IMR-90 (cell line): ENCODE measurements around the gene LAMA2. TPM values are rescaled to one million over a fixed set of nuclear protein-coding genes. Genes with fewer than 3 reads are reported as not detected.

Source experiments
- ATAC-seq: fragments of 200-7000 bp; cut with Tn5 transposase; 2 replicates; pipeline ENCODE4 v1.9.1; 2020; ENCODE audit warnings: low read depth, mild to moderate bottlenecking, moderate library complexity
- BruUV-seq: library from RNA; stranded (reverse); fragments of 400-500 nt; replicated peaks from 2 replicates; lab custom pipeline; 2021; lab: Mats Ljungman, UMichigan
- CTCF ChIA-PET: fragments of 300-600 bp; formaldehyde crosslinking; extraction: SDS; loops from one replicate; lab custom pipeline; 2021; ENCODE audit warnings: antibody characterized with exemption; lab: Yijun Ruan, JAX
- POLR2A ChIA-PET: fragments of 300-600 bp; sonication (Branson Sonifier 250); formaldehyde crosslinking; loops from one replicate; lab custom pipeline; 2022; ENCODE audit warnings: antibody characterized with exemption; ENCODE audit not compliant: unreplicated experiment; lab: Charles Lee
- DNase-seq: peaks from one replicate; pipeline ENCODE4 v3.0.0; 2013
- H2AFZ ChIP-seq: replicated peaks from 2 replicates; pipeline ENCODE3; 2013; ENCODE audit warnings: low read length, mild to moderate bottlenecking; ENCODE audit not compliant: poor library complexity
- H2AK5ac ChIP-seq: 2 replicates; pipeline ENCODE4 v1.6.1; 2013; ENCODE audit warnings: low read depth, low read length, inconsistent platforms
- H2AK9ac ChIP-seq: replicated peaks from 2 replicates; pipeline ENCODE3; 2013; ENCODE audit warnings: mild to moderate bottlenecking, low read depth, low read length, moderate library complexity; ENCODE audit not compliant: poor library complexity
- H2BK120ac ChIP-seq: 2 replicates; pipeline ENCODE4 v1.6.1; 2013; ENCODE audit warnings: low read depth, low read length, inconsistent platforms
- H2BK15ac ChIP-seq: 3 replicates; pipeline ENCODE4 v1.6.1; 2013; ENCODE audit warnings: low read depth, low read length, inconsistent platforms
- H2BK20ac ChIP-seq: 2 replicates; pipeline ENCODE4 v1.6.1; 2013; ENCODE audit warnings: low read depth, mild to moderate bottlenecking, inconsistent platforms, low read length, moderate library complexity
- H2BK5ac ChIP-seq: 2 replicates; pipeline ENCODE4 v1.6.1; 2013; ENCODE audit warnings: mild to moderate bottlenecking, low read depth, low read length, inconsistent platforms; ENCODE audit not compliant: poor library complexity, severe bottlenecking
- H3K14ac ChIP-seq: replicated peaks from 2 replicates; pipeline ENCODE4 v1.6.1; 2013; ENCODE audit warnings: low read depth, low read length, inconsistent platforms
- H3K18ac ChIP-seq: 2 replicates; pipeline ENCODE4 v1.6.1; 2013; ENCODE audit warnings: low read depth, low read length, control low read depth
- H3K23ac ChIP-seq: 2 replicates; pipeline ENCODE4 v1.6.1; 2013; ENCODE audit warnings: low read depth, low read length, inconsistent platforms
- H3K27ac ChIP-seq: 2 replicates; pipeline ENCODE4 v1.5.1; 2013; ENCODE audit warnings: mild to moderate bottlenecking, control low read depth, low read length; ENCODE audit not compliant: insufficient read depth
- H3K27me3 ChIP-seq: 2 replicates; pipeline ENCODE4 v1.6.1; 2013; ENCODE audit warnings: low read length; ENCODE audit not compliant: control insufficient read depth, insufficient read depth
- H3K36me3 ChIP-seq: 2 replicates; pipeline ENCODE4 v1.6.1; 2013; ENCODE audit warnings: low read length, mixed read lengths; ENCODE audit not compliant: control insufficient read depth, insufficient read depth
- H3K4ac ChIP-seq: 2 replicates; pipeline ENCODE4 v1.6.1; 2013; ENCODE audit warnings: low read depth, low read length, inconsistent platforms
- H3K4me1 ChIP-seq: 2 replicates; pipeline ENCODE4 v1.6.1; 2013; ENCODE audit warnings: low read length, mixed read lengths; ENCODE audit not compliant: control insufficient read depth, insufficient read depth
- H3K4me2 ChIP-seq: 2 replicates; pipeline ENCODE4 v1.6.1; 2013; ENCODE audit warnings: low read depth, mild to moderate bottlenecking, control low read depth, low read length, moderate library complexity
- H3K4me3 ChIP-seq: 2 replicates; pipeline ENCODE4 v1.5.1; 2013; ENCODE audit warnings: low read depth, mild to moderate bottlenecking, control low read depth, low read length, moderate library complexity; ENCODE audit not compliant: insufficient read depth
- H3K56ac ChIP-seq: 2 replicates; pipeline ENCODE4 v1.6.1; 2013; ENCODE audit warnings: low read length, inconsistent platforms; ENCODE audit not compliant: insufficient read depth; ENCODE audit errors: extremely low read depth
- H3K79me1 ChIP-seq, 2 experiments: 2 replicates each; pipeline ENCODE4 v1.6.1; 2013; ENCODE audit warnings: low read length in 2 of 2, inconsistent platforms in 1 of 2, low read depth in 1 of 2
- H3K9ac ChIP-seq: 2 replicates; pipeline ENCODE4 v1.6.1; 2013; ENCODE audit warnings: low read depth, low read length, control low read depth
- H3K9me1 ChIP-seq: 2 replicates; pipeline ENCODE4 v1.6.1; 2013; ENCODE audit warnings: low read length, inconsistent platforms; ENCODE audit not compliant: insufficient read depth
- H3K9me3 ChIP-seq: 2 replicates; pipeline ENCODE4 v1.6.1; 2013; ENCODE audit warnings: low read length; ENCODE audit not compliant: control insufficient read depth, insufficient read depth
- H4K20me1 ChIP-seq: 2 replicates; pipeline ENCODE4 v1.6.1; 2013; ENCODE audit warnings: low read length, inconsistent platforms; ENCODE audit not compliant: insufficient read depth
- H4K5ac ChIP-seq: 2 replicates; pipeline ENCODE4 v1.6.1; 2013; ENCODE audit warnings: mild to moderate bottlenecking, low read depth, low read length, control low read depth
- H4K8ac ChIP-seq, 2 experiments: 2 replicates each; pipeline ENCODE4 v1.6.1; 2013; ENCODE audit warnings: low read depth in 2 of 2, low read length in 2 of 2, control low read depth in 1 of 2, inconsistent platforms in 1 of 2
- H4K91ac ChIP-seq: 2 replicates; pipeline ENCODE4 v1.6.1; 2013; ENCODE audit warnings: low read depth, low read length, inconsistent platforms; ENCODE audit not compliant: insufficient read depth
- MAFK ChIP-seq: IDR thresholded peaks from 2 replicates; pipeline ENCODE4 v1.6.1; 2012; ENCODE audit warnings: low read depth, low read length, improper control_type of control experiment
- WGBS, 2 experiments: methylation state at CpG; one replicate each; pipeline versions ENCODE4 v1.1.5 to v1.1.7; 2013; ENCODE audit warnings: missing lambda C conversion rate in 2 of 2; ENCODE audit not compliant: insufficient read length in 1 of 2; ENCODE audit errors: extremely low coverage in 2 of 2; 5-methylcytosine and 5-hydroxymethylcytosine counted together
- dilution Hi-C: fragments of 300-500 bp; cut with HindIII; formaldehyde crosslinking; loops from one replicate; pipeline ENCODE4 v1.14.3; 2018; ENCODE audit warnings: low sequenced_read_pairs; ENCODE audit not compliant: unreplicated experiment
- in situ Hi-C: fragments of 300-500 bp; cut with MboI; formaldehyde crosslinking; loops from 3 replicates; pipeline ENCODE4 v1.14.3; 2019; ENCODE audit warnings: low sequenced_read_pairs, inconsistent platforms, mixed read lengths
- intact Hi-C: fragments of 100-400 bp; cut with micrococcal nuclease; formaldehyde crosslinking; loops from 2 replicates; pipeline ENCODE4 v1.10.0; 2022
- polyA plus RNA-seq, 3 experiments: library from polyadenylated mRNA; depleted of rRNA; stranded (reverse); fragments of >200 nt; gene quantifications; 2 replicates each; pipeline ENCODE4 v1.2.3, GENCODE V29; 2012; ENCODE audit warnings: low replicate concordance in 1 of 3
- total RNA-seq: library from RNA; depleted of rRNA; stranded (reverse); fragments of >200 nt; gene quantifications from 2 replicates; pipeline ENCODE4 v1.2.3, GENCODE V29; 2012

Gene LAMA2
- total and polyA plus RNA-seq, 2 of the 4 experiments (the other 2 are of a cell fraction), result 9.9 to 13.3 TPM

GRCh38 chr6:129183187-129183591 lies 300.3 kb downstream of the LAMA2 start:
- Histone ChIP-seq H4K91ac (no peak overlapping the region), H2BK20ac (no peak overlapping the region), H3K79me1 (no peaks in the 10 kb centered on the region), H3K27me3 (no peaks in the 10 kb centered on the region), H3K9ac (no peak overlapping the region), H3K4ac (no peak overlapping the region), H4K5ac (no peak overlapping the region), H3K9me3 (no peaks in the 10 kb centered on the region), H2AK9ac (no peak overlapping the region), H2BK120ac (peak overlapping the region; percentile 68; the same call in 1 of the 2 replicates), H4K20me1 (no peaks in the 10 kb centered on the region), H3K4me3 (no peak overlapping the region), H3K4me1 (peaks cover 14% of the 10 kb centered on the region), H2AFZ (no peak overlapping the region), H2AK5ac (no peak overlapping the region), H2BK5ac (peak overlapping the region; percentile 26), H3K18ac (peak overlapping the region; percentile 47; the same call in 1 of the 2 replicates), H2BK15ac (no peak overlapping the region), H3K14ac (no peak overlapping the region; the same call in 1 of the 2 replicates), H4K8ac (peak overlapping the region in 1 of 2 experiments; percentile 63; a peak in 2 of 4 replicates), H3K9me1 (no peaks in the 10 kb centered on the region; the same call in none of the 2 replicates), H3K56ac (no peak overlapping the region), H3K27ac (no peak overlapping the region), H3K23ac (no peak overlapping the region), H3K36me3 (no peaks in the 10 kb centered on the region), H3K4me2 (peak overlapping the region; percentile 44; the same call in 1 of the 2 replicates)
- in situ Hi-C loops, result no loop called here
- no peak for ATAC-seq
- CTCF ChIA-PET, result no interaction called here
- intact Hi-C loops, result no loop called here
- BruUV-seq, result no TSS peak
- no peak for DNase-seq
- no CpG with 5 or more reads among the region's 1 CpG for WGBS, 2 experiments
- no peak for TF ChIP-seq MAFK
- dilution Hi-C loops, result no loop called here
- POLR2A ChIA-PET, result no interaction called here
